Hematopoietic multipotent progenitor cell treated with erythropoietin and hydrocortisone succinate and interleukin-3 and kit ligand, for 17 days (in vitro differentiated cells): ENCODE data around the gene NR3C1.

ENCODE experiments used
- DNase-seq: peaks from one replicate; pipeline ENCODE4 v3.0.0-alpha.2; 2015; ENCODE audit warnings: low spot score

Gene NR3C1

DNA sequence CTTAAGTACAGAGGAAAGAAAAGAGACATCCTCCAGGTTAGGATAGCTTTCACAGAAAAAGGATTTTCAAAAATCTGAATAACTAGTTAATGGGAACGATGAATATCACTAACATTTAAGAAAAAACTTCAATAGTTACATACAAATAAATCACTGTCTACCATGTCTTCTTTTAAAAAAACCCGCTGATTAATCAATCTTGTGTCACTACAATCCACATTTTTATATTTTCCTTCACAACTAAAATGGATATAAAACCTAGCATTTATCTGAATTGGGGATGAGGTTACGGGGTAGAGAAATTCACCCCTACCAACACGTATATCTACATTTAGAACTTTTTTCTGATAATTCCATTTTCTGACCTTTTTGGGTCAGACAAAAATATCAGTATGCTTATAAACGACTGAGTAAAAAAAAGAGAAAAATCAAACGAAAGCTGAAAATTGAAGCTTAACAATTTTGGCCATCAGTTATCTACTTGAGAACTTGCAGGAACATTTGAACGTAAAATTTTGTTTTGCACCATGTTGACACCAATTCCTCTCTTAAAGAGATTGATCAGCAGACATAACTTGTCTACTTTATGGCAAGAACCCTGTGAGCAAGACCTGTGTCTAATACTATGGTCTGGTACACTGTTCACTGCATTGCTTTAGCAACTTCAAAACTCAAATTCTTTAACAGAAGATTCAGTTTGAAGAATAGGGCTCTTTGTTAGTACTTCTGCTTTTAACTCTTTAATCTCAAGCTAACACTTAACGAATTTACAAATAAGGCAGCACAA lies 4.8 kb downstream of the NR3C1 start:
- peak; percentile 63 for DNase-seq

GRCh38 chr5:143398053-143398355 lies 5.5 kb downstream of the NR3C1 start:
- DNase-seq: no peak

DNA sequence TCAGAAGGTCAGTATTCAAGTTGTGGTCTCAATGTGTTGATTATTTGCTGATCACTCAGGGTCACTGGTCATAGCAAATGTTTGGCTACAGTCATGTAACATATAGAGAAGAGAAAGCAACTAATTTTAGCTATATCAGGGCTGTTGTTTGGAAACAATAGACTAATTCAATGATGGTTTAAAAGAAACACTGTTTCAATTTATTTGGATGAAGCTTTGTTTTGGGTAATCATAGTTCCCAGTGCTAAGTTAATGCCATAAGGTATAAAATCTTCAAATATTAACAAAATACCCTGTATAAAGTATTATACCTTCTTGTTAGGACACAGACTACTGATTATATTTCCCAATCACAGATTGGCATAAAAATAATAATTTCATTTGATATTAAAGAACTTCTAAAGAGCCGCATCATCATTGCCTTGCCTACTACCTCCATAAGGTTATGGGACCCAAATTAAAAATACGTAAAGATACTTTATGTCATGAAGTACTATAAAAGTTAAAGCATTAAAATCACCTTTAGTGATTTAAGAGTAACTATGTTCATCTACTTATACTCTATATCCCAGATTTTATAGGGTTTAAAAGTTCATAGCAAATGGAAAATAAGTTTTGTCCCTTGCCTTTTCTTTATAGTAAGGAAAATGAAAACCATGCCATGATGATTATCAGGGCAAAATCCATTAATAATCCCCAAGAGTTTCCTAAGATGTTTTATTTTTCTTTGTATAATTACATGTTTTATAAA lies 6.0 kb downstream of the NR3C1 start:
- DNase-seq: peak; percentile 50

GRCh38 chr5:143396353-143396940 lies 7.0 kb downstream of the NR3C1 start:
- DNase-seq: no peak

GRCh38 chr5:143395638-143396352 lies 7.7 kb downstream of the NR3C1 start:
- DNase-seq: no peak

GRCh38 chr5:143393524-143393923 lies 10.0 kb downstream of the NR3C1 start:
- no peak for DNase-seq

DNA sequence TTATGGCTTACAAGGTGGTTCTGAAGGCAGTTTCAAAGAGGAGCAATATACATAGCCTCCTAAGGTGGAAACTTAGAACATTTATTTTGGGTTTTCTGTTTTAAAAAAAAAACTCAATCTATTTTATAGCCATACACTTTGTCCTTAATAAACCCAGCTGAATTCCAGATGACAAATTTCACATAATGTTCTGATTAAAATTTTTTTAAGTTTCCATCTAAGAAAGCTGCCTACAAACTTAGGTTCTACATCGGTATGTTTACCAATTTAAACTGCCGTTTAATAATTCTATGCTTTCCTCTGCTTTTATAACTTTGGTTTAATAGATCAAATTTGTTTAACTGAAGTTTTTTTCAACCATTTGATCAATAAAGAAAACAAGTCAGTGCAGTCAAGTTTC lies 12.5 kb downstream of the NR3C1 start:
- DNase-seq: no peak

GRCh38 chr5:143390258-143390657 lies 13.2 kb downstream of the NR3C1 start:
- DNase-seq: no peak

- DNase-seq: no peak
Observed at GRCh38 chr5:143386725-143387124, 16.8 kb downstream of the NR3C1 start.

DNA sequence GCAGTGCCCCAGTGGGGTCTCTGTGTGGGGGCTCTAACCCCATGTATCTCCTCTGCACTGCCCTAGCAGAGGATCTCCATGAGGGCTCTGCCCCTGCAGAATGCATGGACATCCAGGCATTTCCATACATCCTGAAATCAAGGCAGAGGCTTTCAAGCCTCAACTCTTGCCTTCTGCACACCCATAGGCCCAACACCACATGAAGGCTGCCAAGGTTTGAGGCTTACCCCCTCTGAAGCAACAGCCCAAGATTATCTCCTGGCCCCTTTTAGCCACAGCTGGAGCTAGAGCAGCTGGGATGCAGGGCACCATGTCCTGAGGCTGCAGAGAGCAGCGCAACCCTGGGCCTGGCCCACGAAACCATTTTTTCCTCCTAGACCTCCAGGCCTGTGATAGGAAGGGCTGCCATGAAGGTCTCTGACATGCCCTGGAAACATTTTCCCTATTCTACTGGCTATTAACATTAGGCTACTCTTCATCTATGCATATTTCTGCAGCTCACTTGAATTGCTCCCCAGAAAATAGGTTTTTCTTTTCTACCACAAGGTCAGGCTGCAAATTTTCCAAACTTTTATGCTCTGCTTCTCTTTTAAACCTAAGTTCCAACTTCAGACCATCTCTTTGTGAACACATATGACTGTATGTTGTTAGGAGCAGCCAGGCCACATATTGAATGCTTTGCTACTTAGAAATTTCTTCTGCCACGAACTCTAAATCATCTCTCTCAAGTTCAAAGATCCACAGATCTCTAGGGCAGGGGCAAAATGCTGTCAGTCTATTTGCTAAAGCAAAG lies 18.4 kb downstream of the NR3C1 start:
- no peak for DNase-seq

DNA sequence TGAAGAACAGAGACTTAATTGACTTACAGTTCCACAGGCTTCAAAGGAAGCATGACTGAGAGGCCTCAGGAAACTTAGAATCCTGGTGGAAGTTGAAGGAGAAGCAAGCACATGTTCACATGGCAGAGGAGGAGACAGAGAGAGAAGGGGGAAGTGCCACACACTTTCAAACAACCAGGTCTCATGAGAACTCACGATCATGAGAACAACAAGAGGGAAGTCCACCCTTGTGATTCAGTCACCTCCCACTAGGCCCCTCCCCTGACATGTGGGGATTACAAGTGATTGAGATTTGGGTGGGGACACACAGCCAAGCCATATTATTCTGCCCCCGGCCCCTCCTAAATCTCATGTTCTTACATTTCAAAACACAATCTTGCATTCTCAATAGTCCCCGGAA lies 19.5 kb downstream of the NR3C1 start:
- DNase-seq: no peak

GRCh38 chr5:143379606-143380005 lies 23.9 kb downstream of the NR3C1 start:
- peak; percentile 77 for DNase-seq

- DNase-seq: no peak
Observed at GRCh38 chr5:143376911-143377813, 26.3 kb downstream of the NR3C1 start.

DNA sequence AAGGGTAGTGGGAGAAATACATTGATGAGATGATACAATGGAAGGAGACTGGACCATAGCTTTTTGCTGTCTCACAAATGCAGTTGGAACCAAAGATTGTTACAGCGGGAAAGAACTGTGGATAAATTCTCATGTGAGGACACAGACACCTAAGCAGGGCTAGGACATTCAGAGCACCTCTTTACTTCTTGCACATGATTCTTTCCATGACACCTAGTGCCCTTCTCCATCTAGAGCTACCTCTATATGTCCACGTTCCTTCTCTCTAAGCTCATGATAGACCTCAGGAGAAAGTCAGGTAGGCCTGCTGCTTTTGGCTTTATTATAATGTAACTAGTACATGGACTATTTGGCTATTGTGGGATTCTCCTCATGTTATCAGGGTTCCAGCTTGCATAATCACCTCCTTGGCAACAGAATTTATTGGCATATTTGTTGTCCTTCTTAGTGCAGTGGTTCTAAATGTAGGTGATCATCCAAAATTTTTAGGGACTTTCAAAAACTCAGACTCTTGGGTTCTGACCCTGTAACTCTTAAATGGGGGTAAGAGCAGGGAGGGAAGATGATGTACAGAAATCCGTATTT lies 27.2 kb downstream of the NR3C1 start:
- DNase-seq: no peak

DNA sequence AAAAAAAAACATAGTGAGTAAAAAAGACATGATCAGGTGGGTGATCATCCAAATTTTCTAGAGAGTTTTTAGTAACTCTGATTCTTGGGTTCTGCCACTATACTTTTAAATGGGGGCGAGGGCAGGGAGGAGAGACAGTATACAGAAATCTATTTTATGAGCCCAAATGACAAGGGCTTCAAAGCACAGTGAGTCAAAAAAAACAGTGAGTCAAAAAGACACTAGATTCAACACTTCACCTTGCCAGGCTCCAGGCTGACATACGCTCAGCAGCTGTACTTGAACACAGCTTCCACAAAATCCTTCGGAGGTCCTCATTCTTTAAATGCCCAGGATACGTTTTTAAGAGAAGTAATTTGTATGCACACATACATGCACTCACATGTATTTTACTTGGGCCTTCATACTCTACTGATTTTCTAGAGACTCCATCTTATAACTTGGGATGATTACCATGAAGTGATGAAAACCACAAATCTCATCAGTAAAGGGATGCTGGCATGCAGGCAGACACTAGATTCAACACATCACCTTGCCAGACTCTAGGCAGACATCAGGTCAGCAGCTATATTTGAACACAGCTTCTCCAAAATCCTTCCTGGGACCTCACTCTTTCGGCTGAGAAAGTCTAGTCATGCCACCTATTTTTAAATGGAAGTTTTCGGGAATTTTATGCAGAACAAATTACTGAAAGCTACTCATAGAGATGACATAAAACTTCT lies 28.8 kb downstream of the NR3C1 start:
- DNase-seq: no peak

GRCh38 chr5:143373076-143373475 lies 30.4 kb downstream of the NR3C1 start:
- DNase-seq: no peak

GRCh38 chr5:143372187-143372829 lies 31.2 kb downstream of the NR3C1 start:
- no peak for DNase-seq

GRCh38 chr5:143370440-143370839 lies 33.0 kb downstream of the NR3C1 start:
- no peak for DNase-seq

DNA sequence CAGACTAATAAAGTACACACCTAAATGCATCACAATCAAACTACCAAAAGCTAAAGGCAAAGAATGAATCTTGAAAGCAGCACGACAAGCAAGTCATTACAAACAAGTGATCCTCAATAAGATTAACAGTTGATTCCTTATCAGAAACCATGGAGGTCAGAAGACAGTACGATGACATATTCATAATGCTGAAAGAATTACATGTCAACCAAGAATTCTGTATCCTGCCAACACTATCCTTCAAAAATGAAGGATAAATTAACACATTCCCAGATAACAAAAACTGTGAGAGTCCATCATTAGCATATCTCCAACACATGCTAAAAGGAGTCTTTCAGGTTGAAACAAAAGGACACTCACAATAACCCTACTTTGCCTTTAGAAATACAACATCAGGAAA lies 39.4 kb downstream of the NR3C1 start:
- DNase-seq: no peak
